Suppressor macrophage treated with lipopolysaccharide for 4 hours (primary cell): Measurements from ENCODE around the gene ST3GAL4.
A peak's percentile ranks its signal among the peaks of the same experiment; 100 is the strongest.
"Not testable (repeated sequence)": the region's sequence is repeated elsewhere in the genome, so short reads cannot be mapped to it uniquely, and the experiment has no call there.

Experiments used
- DNase-seq: peaks from one replicate; pipeline ENCODE4 v3.0.0-alpha.2; 2020

ST3GAL4 gene, protein sequence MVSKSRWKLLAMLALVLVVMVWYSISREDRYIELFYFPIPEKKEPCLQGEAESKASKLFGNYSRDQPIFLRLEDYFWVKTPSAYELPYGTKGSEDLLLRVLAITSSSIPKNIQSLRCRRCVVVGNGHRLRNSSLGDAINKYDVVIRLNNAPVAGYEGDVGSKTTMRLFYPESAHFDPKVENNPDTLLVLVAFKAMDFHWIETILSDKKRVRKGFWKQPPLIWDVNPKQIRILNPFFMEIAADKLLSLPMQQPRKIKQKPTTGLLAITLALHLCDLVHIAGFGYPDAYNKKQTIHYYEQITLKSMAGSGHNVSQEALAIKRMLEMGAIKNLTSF

DNA sequence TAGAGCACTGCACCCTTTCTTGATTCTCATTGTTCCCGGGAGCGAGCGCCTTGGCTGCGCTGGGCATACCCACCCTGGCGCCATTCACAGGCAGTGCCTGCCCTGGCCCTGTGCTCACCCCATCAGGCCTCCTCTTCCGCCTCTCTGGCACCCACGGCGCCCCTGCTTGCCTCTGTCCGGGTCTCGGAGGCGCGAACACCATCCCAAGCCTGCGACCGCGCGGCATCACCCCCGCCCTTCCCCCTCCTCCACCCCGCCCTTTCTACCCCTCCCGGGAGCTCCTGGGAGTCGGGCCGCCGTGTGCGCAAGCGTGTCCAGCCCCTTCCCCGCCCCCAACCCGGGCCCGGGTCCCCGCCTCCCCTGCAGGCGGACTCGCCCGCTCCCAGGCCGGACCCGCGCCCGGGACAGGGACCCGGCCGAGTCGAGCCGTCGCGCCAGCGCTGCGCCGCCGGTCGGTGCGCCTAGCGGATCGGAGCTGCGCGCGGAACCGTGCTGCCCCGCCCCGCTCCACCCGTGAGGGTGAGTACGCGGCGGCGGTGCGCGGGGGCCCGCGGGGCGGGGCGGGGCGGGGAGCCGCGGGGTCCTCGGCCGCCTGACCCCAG, at the start of gene ST3GAL4:
Gene ST3GAL4, plus strand, starts transcription at position 363 of the 602 bp plus-strand sequence. CDS start 50,470 bp downstream, outside the sequence.
- DNase-seq = peak; percentile 82

DNA sequence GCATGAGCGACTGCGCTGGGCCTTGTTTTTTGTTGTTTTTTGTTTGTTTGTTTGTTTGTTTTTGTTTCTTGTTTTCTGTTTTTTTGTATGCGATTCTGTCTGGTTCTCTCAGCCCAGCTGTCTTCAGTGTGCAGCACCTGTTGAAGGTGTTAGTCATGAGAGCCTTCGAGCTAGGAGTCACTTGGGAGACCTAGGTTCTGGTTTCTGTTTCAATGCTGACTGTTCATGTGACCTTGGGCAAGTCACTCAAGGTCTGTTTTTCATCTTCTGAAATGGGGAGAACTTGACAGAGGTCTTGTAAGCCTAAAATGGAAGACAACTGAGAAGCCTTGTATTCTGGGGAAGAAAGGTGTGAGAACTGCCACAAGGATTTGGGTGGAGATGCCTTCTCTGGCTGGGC, 49.8 kb upstream of the ST3GAL4 start:
- DNase-seq = no peak

DNA sequence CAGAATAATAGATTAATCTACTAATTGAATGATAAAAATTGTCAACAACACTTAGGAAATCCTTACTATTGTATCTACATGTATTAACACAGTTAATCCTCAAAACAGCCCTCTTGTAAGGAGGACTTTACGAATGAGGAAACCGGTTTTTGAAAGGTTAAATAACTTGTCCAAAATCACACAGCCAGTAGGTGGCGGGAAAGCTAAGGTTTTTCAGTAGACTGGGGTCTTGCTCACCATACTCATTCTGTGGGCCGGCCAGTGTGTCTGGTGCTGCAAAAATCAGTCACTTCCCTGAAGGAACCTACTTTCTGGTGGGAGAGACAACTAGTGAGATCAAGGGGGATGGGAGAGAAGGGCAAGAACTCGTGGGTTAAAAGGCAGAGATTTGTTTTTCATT, 47.8 kb upstream of the ST3GAL4 start:
- peak; percentile 52 for DNase-seq

DNA sequence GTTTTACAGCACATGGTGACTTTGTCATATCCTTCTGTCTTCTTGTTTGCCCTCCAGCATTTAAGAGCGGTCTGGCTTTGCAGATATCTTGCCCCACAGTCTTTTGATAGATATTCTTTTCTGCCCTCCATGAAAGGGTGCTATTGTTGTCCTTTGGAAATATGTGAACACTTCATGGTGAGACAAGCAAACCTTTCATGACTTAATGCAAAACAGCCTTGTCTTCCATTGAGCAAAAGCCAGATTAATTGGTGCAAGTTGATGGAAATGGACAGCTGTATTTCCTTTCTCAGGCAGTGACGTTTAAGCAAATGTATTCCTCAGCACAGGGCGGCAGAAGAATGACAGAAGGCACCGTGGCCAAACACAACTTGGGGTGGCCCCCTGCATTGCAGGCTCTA, 47.2 kb upstream of the ST3GAL4 start:
- DNase-seq = no peak

DNA sequence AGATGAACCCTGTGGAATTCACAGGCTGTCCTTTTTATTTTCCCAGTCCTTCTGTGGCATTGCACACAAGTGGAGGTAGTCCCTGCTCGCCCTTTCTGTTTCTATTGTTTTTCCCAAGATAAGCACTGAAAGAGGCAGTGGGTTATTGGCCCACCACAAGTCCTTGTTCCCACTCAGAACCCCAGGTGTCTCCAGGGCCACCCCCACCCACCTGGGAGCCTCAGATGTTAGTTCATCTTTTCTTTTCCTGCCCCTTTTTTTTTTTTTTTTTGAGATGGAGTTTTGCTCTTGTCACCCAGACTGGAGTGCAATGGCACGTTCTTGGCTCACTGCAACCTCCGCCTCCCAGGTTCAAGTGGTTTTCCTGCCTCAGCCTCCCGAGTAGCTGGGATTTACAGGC, 46.7 kb upstream of the ST3GAL4 start:
- DNase-seq = not testable (repeated sequence)

DNA sequence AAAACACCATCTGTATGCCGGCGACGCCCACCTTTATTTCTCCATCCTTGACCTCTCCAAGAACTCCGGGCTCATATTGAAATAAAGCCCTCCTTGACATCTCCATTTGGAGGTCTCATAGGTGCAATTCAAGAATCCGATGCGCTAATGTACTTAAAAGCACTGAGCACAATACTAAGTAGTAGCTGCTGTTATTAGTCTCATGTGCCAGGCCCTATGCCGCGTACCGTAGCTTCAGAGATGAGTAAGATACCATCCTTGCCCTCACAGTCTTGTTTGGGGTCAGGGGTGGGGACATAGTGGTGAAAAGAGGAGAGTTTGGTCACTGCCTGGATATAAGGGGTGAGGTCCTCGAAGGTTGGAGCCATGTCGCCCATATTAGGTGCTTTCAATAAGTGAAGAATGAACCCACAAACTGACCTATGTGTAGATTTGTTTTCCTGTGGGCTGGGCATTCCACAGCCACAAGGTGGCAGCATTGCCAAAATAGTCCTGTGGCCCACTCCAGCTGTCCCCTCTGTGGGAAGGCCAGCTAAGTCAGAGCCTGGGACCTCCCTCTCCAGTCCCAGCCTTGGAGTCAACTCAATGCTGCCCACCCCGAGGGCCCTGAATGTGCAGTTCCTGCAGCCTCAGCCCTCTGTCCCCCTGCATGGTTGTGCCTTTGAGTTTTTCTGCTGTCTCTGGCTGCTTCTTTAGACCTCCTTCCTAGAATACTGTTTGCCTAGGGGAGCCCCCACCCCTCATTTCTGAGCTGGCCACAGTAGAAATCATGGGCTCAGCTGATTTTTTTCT, 45.1 kb upstream of the ST3GAL4 start:
- peak; percentile 84 for DNase-seq

DNA sequence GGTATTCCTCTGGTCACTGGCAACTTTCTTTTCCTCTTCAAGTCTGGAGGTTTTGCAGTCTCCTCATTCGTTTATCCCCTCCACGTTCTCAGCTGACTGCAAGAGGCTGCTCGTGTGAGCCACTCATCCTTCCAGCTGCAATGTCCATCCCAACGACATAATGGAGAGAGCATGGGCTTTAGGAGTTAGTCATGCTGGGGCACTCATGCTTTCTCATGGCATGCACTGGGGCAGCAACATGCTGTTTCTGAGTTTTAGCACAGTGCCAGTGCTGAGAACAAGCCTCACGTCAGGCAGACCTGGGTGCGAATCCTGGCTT, 44.5 kb upstream of the ST3GAL4 start:
- DNase-seq = no peak

DNA sequence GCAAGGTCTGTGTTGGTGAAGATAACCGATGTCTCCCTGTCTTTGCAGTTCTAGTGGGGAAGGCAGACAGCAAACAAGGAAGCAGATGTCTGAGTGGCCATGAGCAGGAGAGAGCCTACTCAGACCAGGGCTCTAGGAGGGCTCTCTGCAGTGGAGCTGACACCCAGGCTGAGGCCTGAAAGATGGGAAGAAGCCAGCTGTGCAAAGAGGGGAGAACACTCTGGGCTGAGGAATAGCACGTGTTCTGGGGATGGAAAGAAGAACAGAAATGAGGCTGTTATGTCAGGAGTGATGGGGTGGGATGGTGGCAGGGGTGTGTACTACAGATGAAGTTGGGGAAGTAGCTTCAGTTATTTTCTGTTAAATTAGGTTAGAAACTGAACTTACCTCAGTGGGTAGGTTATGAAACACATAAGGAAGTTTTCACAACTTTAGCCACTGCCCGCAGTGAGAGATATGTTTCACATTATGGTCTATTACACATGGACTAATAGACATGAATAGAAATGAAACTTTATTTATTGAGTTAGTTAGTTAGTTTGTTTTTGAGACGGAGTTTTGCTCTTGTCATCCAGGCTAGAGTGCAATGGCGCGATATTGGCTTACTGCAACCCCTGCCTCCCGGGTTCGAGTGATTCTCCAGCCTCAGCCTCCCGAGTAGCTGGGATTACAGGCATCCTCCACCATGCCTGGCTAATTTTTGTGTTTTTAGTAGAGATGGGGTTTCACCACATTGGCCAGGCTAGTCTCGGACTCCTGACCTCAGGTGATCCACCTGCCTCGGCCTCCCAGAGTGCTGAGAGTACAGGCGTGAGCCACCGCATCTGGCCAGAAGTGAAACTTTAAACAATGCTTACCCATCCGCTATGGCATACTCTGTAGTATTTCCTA, 43.8 kb upstream of the ST3GAL4 start:
- DNase-seq = peak; percentile 86

DNA sequence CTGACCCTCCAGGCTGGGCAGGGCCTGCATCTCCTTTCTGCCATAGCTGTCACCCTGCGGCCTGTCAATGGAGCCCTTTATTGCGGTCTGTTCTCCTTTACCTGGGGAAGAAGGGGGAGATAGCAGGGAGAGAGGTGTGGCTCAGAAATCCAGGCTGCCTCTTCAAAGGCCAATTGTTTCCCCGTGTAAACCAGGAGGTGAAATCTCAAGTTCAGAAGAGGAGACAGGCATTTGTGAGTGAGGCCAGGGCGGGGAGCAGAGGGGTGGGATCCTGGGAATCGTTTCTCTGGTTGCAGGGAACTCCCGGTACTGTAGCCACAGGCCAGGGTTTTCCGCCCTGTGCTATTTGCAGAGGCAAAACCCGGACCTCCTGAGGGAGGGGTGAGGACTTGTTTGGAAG, 42.5 kb upstream of the ST3GAL4 start:
- DNase-seq = no peak

DNA sequence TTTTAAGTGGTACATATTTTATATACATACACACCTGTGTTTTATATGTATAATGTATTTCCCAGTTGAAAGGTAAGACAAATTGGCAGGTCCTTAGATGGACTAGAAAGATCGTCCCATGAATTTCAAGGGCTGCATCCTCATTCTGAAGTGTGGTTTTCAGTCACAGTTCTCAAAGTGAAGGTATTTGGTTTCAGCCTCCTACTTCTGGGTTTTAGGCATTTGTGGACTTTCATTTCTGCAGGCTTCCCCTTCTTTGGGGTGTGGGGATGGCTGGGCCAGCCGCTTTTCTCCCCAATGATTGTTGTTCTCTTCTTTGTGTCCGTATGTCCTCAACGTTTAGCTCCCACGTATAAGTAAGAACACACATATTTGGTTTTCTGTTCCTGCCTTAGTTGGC, 41.7 kb upstream of the ST3GAL4 start:
- DNase-seq = no peak

DNA sequence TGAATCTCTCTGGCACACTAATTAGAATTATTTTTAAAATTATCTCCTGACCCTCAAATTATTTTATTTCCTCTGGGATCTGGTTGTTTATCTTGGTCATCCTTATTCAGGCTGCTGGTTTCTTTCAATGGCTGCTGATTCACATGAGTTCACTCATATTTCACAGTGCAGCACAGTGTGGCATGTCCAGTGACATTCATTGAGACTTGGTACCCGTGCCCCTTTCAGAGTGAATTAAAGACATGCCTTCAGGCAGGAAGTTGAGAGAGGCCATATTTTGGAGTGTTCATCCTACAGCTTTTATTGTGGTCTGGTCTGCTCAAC, 38.1 kb upstream of the ST3GAL4 start:
- no peak for DNase-seq

DNA sequence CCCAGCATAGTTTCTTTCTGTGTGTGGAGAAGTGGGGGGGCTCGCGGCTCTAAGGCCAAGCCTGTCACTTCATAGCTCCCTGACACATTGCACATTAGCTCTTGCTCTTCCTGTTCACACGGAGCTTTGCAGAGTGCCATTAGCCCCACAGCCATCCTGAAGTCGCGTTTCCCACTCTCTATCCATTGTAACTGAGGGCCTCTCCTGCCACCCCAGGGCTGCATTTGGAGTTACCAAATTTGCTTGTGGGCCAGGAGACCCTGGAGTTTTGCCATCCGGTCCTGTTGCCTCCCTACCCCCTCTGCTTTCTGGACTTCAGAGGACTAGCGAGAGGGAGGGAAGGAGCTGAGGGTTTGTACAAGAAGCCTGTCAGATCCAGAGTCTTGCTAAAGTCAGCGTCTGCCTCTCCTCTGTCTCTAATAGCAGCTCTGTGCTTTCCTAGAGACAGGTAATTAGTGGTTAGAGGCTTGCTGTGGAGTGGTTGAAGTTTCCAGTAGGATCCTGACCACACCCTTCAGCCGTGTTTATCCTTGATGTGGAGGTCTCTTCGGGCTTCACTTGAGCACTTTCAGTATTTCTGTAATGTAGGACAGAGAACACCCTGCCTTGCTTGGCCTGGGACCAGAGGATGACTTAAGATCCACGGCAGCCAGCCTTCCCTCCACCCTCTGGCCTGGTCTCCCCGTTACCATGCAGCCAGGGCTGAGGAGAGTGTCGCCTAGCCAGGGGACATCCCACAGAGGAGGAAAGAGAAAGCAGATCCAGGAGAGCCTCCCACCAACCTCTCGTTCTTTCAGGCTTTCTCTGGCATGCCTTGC, 37.5 kb upstream of the ST3GAL4 start:
- DNase-seq = no peak

DNA sequence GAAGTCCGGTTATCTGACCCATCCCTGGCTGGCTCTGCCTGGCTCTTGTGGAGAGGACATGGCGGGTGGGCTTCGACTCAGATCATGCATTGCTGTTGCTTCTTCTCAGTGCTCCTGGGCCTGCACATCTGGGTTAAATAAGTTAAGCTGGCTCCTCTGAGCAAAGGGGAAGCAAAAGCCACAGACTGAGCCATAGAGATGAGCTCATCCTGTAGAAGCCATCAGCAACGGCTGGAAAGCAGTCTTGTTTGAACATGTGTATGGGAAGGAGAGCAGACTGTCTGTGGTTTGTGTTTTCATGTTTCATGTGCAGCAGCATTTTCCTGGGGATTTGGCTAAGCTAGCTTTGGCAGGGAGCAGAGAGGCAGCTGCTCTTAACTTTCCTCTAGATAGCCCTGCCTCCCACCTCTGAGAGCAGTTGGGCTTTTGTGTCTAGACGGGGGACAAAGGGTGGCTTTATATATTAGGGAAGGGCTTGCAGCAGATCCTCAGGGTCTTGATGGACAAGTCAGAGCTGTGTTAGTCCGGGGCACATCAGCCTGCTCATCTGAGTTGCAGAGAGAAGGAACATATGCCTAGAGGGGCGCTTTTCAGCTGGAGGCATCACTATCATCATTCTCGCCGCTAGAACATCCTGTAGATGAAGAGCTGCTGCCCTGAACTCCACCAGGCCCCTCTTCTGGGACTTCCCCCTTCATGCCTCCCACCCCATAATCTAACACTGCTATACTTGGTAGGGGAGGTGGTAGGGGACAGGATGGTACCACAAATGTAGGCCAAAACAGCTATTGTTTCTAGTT, 36.7 kb upstream of the ST3GAL4 start:
- peak; percentile 84 for DNase-seq

DNA sequence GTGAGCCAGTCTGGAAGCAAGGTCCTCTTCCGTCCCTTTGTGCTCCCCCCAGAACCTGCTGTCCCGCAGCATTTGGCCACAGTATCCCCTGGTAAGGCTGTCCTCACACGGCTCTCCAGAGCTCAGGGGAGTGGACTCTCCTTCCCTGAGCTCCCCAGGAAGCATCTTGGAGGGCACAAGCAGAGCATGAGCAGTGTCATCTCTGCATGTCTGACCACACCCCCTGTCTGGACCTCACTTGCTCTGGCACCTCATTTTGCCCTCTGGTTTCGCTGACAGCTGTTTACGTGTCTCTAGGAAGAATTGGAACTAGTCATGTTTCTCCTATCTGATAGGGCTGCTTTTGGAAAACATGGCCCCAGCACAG, 36.1 kb upstream of the ST3GAL4 start:
- DNase-seq = no peak

DNA sequence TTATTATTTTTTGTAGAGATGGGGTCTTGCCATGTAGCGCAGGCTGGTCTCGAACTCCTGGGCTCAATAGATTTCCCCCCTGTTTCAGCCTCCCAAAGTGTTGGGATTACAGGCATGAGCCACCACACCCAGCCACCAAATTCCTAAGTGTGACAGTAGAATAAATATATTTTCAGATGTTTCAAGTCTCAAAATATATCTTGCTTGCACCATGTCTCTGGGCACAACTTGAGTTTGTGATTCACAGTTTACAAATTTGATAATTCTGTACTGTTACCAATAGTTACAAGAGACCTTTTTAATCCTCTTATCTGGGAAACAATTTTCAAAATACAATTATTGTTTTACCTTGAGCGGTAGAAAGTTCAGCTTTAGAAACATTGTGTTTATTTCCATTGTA, 32.5 kb upstream of the ST3GAL4 start:
- no peak for DNase-seq

DNA sequence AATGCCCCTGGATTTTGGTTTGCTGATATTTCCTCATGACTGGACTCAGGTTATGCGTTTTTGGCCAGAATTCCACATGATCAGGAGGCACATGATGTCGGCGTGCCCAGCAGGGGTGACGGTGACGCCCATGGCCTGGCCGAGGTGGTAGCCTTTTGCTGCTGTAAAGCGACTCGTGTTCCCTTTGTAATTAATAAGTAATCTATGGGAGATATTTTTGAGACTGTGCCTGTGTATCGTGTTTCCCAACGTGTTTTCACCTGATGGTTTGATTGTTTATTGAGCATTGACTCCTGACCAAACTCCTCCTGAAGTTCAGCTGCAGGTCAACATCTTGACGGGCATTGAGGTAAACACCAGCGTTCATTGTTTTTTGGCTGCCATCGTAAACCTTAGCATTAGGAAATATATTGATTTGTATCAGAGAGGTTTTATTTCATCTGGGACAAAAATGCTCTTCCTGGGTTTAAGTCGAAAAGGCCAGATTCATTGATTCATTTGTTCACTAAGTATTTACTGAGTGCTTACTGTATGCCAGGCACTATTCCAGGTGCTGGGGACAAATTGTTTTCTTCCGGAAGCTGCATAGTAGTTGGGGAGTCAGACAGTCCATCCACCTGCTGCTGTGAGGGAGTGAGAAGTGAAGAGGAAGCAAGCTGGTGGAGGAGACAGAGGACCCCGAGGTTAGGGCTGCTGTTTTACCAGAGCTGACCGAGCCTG, 28.0 kb upstream of the ST3GAL4 start:
- DNase-seq = no peak

DNA sequence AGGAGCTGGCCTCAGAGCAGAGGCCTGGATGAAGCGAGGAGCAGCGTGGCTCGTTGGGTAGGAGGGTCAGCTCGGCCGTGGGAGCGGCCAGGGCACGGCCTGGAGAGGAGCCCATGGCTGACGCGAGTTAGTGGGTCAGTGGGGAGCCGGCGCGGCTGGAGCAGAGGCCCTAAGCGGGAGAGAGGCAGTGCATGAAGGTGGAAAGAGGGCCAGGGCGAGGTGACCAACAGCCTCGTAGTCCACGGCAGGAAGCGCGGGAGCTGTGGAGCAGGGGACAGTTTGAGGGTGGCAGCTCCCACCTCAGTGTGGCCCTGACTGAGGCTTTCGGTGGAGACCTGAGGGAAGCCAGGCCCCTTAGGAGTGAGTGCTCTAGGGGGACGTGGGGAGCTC, 27.5 kb upstream of the ST3GAL4 start:
- DNase-seq = no peak

DNA sequence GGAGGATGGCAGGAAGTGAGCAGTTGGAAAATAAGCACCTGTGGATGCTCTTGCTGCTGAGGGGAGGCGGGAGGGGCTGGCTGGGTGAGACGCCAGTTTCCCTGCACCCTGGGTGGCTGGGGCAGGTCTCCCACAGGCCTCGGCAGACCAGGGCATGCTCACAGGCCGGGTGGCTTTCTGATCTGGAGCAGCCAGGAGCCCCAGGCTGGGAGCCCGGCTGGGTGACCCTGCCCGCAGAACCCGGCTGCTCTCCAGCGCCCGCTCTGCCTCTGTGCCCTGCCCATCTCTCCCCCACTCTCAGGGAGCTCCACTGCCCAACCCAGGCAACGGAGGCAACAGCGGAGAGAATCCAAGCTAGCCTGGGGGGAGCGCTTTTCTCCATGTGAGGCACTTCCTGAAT, 27.0 kb upstream of the ST3GAL4 start:
- DNase-seq = no peak

DNA sequence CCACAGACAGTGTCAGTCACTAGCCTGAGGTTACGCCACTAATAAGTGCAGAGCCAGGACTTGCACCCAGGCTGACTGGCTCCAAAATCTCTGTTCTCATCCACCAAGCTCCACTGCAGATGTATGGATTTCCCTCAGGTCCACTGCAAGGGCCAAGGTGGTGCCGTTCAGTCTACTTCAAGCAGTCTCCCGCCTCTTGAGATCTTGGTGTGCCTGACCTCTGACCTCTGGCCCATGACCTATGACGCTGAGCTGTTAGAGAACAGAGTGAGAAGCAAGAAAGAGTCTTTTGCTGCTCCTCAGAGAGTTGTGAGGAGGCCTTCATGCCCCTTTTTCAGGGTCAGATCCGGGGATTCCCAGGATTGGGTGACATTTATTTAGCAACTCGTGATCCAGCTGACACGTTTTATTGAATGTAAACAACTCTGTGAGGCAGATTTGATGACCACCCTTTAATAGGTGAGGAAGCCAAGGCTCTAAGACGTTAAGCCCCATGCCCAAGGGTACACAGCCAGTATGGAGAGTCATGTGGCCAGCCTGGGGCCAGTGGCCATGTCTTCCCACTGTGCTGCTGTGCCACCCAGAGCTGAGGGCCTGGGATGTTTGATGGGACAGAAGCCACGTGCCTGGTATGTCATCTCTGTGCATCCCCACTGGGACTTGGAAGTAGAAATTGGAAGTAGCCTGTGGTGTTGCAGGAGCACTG, 26.4 kb upstream of the ST3GAL4 start:
- DNase-seq = no peak

DNA sequence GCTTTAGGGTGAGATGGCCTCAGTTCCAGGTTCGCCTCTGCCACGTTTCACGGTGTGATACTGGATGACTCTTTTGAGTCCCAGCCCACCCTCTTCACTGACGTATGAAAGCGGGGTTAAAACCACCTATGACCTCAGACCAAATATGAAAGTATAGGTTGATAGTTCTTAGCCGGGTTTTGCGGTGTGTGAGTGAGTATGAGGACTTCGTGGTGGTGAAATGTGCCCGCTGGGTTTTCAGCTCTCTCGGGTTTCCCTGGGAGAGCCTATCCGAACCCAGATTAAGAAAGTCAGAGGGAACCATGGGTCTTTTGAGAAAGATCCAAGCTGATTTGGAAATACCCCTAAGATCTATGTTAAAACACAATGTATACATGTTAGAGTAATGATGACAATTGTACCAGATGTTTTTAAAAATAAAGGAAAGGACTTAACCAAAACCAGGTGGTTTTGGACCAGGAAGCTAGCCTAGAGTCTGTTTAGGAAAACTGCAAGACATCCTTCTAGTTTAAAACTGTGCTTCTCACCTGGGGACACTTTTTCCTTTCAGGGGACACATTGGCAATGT, 25.8 kb upstream of the ST3GAL4 start:
- no peak for DNase-seq
